ENCODE measurements around the gene HCFC1. TPM values are rescaled to one million over a fixed set of nuclear protein-coding genes. Genes with fewer than 3 reads are reported as not detected.

The HCFC1 gene
- total and polyA plus RNA-seq, 9 of the 15 experiments (the other 6 are each of a cell fraction or from before 2014, with no cell fraction given) = 2.8 to 133 (median 17.1) TPM

DNA sequence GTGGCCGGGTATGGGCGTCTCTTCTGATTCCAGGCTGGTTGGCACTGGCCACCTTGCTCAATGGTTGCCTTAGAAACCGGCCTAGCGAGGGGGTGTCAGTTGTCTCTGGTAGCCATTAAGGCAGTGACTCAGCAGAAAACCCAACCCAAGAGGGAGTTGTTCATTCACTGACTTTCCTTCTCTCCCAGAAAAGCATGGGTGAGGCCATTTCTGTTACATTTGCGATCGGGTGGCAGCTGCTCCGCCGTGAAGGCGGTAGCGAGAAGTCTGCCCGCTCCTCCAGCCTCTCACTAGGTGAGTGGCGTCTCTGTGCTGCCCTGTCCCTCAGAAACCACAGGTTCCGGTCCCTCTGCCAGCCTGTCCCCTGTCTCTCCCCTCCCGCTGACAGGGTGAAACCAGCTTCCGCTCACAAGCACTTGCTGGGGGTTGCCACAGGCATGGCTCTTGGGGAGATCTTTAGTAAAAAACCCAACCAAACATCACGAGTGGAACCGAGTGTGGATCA lies 30.6 kb upstream of the HCFC1 start (continued):
- TF ChIP-seq CBFA2T2 (conservative IDR thresholded peaks at IDR 0.05) (no peak), ZFP30 (CRISPR knock-in tag; IDR thresholded peaks at IDR 0.05; ENCODE audit: borderline replicate concordance) (no peak), PRMT5 (CRISPR knock-in tag; IDR thresholded peaks at IDR 0.05) (no peak), ETV5 (CRISPR knock-in tag; IDR thresholded peaks at IDR 0.05; ENCODE audit: low read depth) (no peak), JUNB (CRISPR knock-in tag; conservative IDR thresholded peaks at IDR 0.05) (no peak; the same call in 1 of the 2 replicates), HIVEP1 (CRISPR knock-in tag; IDR thresholded peaks at IDR 0.05) (peak; percentile 93), CHAMP1 (IDR thresholded peaks at IDR 0.05) (no peak), ARID2 (IDR thresholded peaks at IDR 0.05) (no peak), ELK3 (CRISPR knock-in tag; IDR thresholded peaks at IDR 0.05) (no peak), FOXK2 (conservative IDR thresholded peaks at IDR 0.05 in 1 of 2, IDR thresholded peaks at IDR 0.05 in 1 of 2; ENCODE audit: low read depth in 2 of 2) (no peak), MAFF (IDR thresholded peaks at IDR 0.05; ENCODE audit: low read length) (peak; percentile 98), HEY1 (CRISPR knock-in tag; IDR thresholded peaks at IDR 0.05; ENCODE audit: borderline replicate concordance) (no peak), ZNF445 (CRISPR knock-in tag; IDR thresholded peaks at IDR 0.05; ENCODE audit: low read depth) (peak; percentile 77), L3MBTL2 (IDR thresholded peaks at IDR 0.05) (peak; percentile 31; the same call in 1 of the 2 replicates), ZNF197 (CRISPR knock-in tag; IDR thresholded peaks at IDR 0.05; ENCODE audit: low read depth) (peak; percentile 96)
- TF ChIP-seq, protein P1, sequence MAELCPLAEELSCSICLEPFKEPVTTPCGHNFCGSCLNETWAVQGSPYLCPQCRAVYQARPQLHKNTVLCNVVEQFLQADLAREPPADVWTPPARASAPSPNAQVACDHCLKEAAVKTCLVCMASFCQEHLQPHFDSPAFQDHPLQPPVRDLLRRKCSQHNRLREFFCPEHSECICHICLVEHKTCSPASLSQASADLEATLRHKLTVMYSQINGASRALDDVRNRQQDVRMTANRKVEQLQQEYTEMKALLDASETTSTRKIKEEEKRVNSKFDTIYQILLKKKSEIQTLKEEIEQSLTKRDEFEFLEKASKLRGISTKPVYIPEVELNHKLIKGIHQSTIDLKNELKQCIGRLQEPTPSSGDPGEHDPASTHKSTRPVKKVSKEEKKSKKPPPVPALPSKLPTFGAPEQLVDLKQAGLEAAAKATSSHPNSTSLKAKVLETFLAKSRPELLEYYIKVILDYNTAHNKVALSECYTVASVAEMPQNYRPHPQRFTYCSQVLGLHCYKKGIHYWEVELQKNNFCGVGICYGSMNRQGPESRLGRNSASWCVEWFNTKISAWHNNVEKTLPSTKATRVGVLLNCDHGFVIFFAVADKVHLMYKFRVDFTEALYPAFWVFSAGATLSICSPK (IDR thresholded peaks at IDR 0.05; ENCODE audit: borderline replicate concordance) = no peak
- TF ChIP-seq, protein P2, sequence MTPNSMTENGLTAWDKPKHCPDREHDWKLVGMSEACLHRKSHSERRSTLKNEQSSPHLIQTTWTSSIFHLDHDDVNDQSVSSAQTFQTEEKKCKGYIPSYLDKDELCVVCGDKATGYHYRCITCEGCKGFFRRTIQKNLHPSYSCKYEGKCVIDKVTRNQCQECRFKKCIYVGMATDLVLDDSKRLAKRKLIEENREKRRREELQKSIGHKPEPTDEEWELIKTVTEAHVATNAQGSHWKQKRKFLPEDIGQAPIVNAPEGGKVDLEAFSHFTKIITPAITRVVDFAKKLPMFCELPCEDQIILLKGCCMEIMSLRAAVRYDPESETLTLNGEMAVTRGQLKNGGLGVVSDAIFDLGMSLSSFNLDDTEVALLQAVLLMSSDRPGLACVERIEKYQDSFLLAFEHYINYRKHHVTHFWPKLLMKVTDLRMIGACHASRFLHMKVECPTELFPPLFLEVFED (CRISPR knock-in tag; conservative IDR thresholded peaks at IDR 0.05) = peak; percentile 88; the same call in 1 of the 2 replicates
- TF ChIP-seq, protein P3, sequence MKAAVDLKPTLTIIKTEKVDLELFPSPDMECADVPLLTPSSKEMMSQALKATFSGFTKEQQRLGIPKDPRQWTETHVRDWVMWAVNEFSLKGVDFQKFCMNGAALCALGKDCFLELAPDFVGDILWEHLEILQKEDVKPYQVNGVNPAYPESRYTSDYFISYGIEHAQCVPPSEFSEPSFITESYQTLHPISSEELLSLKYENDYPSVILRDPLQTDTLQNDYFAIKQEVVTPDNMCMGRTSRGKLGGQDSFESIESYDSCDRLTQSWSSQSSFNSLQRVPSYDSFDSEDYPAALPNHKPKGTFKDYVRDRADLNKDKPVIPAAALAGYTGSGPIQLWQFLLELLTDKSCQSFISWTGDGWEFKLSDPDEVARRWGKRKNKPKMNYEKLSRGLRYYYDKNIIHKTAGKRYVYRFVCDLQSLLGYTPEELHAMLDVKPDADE (conservative IDR thresholded peaks at IDR 0.05; ENCODE audit: control insufficient read depth, low read depth, low read length) = no peak
- TF ChIP-seq, protein P4, sequence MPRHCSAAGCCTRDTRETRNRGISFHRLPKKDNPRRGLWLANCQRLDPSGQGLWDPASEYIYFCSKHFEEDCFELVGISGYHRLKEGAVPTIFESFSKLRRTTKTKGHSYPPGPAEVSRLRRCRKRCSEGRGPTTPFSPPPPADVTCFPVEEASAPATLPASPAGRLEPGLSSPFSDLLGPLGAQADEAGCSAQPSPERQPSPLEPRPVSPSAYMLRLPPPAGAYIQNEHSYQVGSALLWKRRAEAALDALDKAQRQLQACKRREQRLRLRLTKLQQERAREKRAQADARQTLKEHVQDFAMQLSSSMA (CRISPR knock-in tag; IDR thresholded peaks at IDR 0.05) = no peak
